SKM-1 treated with dmso at 0.1 percent for 144 hours (cell line): ENCODE results near the gene LRRC75B.
A peak's percentile ranks its signal among the peaks of the same experiment; 100 is the strongest.
"Not testable (repeated sequence)": the region's sequence is repeated elsewhere in the genome, so short reads cannot be mapped to it uniquely, and the experiment has no call there.

Experiments used
- DNase-seq: peaks from one replicate; lab custom pipeline; 2025; ENCODE audit not compliant: unreplicated experiment; lab: John Stamatoyannopoulos, UW

Gene LRRC75B

DNA sequence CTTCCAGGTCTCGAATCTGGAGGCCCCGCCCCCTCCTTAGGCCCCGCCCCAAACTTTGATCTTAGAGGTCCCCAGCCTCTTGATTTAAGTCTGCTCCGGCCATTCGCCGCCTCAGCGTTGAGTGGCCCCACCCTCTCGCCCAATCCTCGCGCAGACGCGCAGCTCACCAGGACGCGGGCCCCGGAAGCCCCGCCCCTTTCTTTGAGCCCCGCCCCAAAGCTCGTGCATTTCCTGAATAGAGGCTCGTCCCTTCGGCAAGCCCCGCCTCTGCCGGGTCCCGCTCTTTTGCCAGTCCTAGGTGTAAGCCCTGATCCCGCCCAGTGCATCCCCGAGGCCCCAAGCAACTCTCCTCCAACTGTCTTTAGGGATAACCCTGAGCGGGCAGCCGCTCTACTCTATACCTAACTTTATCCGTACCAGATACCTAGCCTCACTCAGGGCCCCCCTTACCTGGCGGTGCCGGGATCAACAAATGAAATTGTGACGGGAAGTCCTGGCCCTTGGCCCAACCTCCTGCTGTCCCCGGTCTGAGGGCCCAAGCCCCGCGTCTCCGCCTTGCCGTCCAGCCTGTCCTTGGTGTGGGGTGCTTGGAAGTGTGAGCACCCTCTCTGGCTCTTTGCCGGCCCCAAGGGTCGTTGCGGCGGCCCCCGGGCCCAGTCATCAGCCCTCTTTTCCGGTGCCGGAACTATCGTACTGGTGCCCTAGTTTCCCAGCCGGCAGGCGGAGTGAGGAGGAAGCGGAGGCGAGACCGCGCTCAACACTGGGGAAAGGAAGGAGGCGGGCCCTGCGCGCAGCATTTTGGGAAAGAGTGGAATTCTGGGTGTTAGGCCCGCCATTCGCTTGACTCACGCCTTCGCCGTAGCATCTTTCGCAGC is 37.5 kb downstream of the LRRC75B start, which contains the start of gene SNRPD3:
Gene SNRPD3, plus strand, starts transcription at position 835 of the 875 bp plus-strand sequence. CDS start 1,676 bp downstream, outside the sequence.
- DNase-seq: peak; percentile 96

DNA sequence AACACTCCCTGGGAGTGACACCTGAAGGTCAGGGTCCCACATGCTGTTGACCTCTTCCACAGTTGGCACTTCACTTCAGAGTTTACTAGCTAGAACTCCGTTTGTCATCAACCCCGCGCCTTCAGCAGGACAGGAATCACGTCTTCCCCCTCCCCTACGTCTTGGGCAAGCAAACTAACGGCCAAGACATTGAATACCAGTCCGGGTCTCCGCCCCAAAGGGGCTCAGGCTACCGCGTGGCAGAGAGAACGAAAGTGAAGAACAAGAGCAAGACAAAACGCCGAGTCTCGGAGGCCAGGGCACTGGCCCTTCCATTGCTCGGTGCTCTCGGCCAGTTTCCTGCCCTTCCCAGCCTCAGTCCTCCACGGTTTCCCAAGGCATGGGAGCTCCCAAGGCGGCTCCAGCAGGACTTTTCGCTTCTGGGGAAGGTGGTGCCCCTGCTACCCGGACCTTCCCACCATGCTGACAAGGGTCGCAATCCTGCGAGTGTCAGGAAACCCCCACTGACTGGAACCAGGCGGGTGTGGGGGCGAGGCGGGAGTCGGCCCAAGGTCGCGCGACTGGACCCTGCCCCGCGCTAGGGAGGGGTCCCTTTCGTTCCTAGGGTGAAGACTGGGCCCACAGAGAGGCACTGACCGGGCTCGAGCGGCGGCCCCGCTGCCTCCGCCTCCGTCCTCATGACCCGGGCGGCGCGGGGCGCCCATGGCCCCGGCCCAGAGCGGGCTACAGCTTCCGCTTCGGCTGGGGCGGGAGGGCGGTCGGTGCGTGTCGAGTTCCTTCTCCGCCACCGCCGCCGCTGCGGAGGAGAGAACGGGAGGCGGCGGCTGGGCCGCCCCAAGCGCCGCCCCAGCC is 38.3 kb downstream of the LRRC75B start, which contains the start of gene GUCD1:
Gene GUCD1, minus strand, starts transcription at position 826 of the 852 bp plus-strand sequence. Its CDS starts 147 bp downstream, at position 679.
- DNase-seq: no peak

DNA sequence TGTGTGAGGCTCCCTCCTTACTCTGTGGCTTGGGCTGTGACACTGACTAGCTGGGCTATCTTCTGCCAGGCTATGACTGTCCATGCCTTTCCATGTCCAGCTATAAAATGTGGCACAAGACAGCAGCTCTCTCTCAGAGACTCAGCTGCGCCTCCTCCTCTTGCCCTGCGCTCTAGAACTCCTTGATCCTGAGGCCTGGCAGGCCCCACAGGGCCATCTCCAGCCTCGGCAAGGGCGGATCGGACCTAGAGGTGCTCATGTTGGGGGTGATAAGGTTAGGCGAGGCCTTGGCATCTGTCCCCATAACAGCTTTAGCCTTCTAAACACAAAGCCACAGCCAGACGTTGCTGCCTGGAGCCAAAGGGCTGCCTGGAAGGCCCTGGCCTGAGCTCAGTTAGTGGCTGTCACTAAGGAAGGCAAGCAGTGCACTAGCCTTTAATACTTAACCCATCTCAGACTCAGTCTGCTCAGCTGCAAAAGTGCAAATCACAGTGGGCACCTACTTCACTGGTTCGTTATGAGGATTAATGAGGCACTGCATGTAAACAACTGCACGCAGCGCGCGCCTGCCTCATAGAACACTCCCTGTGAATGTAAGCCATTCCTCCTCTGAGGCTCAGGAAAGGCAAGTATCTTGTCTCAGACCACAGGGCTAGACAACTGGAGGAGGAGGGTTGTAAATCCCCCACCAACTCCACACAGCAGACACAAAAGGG is 39.1 kb downstream of the LRRC75B start:
- no peak for DNase-seq

DNA sequence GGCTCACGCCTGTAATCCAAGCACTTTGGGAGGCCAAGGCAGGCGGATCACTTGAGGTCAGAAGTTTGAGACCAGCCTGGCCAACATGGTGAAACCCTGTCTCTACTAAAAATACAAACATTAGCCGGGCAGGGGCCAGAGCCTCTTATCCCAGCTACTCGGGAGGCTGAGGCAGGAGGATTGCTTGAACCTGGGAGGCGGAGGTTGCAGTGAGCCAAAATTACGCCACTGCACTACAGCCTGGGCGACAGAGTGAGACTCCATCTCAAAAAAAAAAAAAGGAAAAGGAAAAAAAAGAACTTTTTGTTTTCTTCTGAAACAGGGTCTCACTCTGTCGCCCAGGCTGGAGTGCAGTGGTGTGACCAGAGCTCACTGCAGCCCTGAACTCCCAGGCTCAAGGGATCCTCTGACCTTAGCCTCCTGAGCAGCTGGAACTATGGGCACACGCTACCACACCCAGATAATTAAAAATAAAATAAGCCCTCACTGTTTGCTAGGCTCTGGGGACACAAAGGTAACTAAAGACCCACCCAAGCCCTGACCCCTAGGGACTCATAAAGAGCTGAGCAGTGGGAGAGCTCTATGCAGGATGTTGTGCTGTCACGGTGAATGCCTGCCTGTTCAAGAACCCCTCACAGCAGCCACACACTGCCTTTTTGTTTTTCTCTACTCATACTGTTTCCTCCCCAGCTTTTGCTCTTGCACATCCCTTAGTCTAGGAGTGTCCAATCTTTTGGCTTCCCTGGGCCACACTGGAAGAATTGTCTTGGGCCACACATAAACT is 40.2 kb downstream of the LRRC75B start:
- DNase-seq: not testable (repeated sequence)

DNA sequence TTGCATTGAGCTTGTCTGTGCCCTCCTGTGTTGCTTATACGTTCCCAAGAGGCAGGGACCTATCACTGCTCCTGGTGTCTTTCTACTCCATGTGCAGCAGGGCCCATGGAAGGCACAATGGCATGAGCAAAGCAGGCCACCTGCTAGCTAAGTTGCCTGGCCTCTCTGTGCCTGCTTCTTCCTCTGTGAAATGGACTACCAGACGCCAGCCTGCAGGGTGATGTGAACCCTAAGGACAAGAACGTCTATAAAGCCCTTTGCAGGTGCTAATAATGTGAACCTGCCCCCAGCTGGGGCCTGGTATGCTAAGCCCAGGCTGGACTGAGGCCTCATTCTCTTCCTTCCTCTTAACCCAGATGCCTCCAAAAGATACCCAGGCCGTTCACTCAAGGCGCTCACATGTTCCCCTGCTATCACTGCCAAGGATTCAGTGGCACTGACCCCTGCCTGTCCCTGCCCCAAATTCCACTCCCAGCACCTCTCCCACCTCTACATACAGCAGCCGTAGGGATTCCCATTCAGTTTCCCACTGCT is 41.9 kb downstream of the LRRC75B start:
- DNase-seq: no peak

DNA sequence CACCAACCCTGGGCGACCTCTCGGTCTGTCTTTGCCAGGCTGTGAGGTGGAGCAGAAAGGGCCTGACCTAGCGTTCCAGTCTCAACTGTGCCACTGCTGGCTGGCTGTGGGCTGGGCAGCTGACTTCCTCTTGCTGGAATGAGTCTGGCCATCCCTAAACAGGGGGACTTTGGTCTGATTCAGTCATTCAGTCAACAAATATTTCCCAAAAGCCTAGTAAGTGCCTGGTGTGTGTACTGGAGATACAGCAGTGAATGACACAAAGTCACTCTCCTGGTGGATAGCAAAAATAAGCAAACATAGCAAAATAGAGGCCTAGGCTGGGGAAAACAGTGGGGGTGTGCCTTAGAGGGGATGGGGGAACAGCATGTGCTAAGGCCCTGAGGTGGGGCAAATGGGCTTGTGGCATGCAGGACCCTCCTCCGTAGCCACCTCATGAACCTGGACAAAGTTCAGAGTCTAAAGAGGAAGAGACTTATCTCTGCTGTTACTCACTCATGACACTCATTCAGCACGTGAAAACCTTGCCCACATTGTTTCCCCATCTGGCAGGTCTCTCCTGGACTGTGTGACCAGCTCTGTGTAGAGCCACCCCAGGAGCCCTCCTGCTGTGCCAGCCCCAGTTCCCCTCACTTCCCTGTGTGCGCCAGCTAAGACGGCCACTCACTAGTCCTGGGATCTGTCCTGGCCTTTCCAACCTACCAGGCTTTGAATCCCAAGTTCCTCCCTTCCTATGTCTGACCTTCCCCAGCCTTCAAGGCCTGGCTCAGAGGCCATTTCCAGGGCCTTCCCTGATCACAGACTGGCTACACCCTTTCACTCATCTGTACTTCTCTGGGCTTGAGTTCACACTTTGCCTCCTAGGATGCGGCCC is 42.6 kb downstream of the LRRC75B start:
- DNase-seq: peak; percentile 50

DNA sequence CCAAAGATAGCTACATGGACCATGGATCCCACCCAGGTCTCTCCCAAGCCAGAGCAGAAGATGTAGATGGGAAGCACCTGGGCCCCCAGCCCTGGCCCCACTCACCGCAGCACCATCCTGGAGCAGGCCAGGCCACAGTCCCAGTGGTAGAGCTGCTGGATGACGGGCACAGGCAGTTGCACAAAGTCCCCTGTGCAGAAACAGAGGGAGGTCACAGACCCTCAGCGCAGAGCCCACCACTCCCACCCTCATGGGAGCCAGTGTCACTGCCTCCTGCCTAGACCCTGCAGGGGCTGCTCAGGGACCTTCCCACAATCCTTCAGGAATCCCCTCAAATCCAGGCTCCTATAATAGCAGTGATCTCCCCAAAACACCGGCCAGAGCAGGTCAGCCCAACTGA is 44.1 kb downstream of the LRRC75B start:
- DNase-seq: no peak

DNA sequence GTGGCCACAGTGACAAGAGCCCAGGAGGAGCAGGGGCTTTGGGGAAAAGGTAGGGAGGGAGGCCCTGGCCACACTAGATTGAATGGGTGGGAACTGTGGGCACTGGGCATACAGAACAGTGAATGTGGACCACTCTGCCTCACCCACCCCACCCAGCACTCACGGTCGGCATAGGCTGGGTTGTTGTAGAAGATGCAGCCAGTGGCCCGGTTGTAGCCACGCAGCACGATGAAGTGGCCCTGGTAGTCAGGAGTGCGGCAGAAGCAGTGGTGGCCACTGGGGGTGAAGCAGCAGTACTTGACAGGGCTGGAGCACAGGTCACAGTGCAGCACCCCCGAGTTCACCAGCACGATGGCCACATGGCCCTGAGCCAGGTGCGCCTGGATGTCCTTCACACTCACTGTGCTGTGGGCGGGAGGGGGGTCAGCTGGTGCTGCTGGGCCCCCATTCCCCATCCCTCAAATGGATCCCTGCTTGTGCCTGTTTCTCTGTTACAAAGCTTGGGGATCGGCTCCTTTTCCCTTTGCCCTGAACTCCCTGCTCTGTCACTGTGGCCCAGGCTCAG is 49.1 kb downstream of the LRRC75B start:
- no peak for DNase-seq

DNA sequence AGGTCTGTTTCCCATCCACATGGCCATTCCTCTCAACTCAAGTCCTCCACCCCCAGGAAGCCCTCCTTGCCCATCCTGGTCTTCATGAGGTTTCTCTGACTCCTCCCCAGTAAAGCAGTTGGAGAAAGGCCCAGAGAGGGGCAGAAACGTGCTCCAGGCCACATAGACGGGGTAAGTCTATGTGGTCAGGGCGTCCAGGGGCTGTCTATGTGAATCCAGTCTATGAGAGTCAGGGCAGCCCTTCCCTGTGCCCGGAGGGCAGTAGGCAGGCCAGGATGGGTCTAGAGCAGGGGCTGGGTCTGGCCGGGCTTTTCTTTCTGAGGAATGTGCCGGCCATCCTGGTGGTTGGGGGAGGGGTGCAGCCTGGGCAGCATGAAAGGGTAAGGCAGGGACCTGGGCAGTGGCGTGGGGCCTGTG is 49.7 kb downstream of the LRRC75B start:
- no peak for DNase-seq

DNA sequence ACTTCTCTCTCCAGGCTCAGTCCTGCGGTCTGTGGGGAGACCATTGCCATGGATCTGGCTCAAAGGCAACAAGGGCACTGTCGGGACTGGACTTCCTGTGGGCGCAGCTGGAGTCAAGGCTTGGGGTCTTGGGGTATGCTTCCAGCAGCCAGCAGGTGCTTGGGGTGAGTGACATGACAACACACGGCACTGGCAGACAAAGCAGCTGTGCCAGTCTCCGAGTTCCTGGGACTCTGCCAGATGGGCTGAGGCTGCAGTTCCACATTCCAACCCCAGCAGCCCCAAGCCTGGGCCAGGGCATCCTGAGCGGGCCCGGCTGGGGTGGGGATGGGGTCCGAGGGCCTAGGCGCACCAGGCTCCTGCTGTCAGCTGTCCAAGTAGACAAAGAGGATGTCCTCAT is 50.2 kb downstream of the LRRC75B start:
- no peak for DNase-seq

DNA sequence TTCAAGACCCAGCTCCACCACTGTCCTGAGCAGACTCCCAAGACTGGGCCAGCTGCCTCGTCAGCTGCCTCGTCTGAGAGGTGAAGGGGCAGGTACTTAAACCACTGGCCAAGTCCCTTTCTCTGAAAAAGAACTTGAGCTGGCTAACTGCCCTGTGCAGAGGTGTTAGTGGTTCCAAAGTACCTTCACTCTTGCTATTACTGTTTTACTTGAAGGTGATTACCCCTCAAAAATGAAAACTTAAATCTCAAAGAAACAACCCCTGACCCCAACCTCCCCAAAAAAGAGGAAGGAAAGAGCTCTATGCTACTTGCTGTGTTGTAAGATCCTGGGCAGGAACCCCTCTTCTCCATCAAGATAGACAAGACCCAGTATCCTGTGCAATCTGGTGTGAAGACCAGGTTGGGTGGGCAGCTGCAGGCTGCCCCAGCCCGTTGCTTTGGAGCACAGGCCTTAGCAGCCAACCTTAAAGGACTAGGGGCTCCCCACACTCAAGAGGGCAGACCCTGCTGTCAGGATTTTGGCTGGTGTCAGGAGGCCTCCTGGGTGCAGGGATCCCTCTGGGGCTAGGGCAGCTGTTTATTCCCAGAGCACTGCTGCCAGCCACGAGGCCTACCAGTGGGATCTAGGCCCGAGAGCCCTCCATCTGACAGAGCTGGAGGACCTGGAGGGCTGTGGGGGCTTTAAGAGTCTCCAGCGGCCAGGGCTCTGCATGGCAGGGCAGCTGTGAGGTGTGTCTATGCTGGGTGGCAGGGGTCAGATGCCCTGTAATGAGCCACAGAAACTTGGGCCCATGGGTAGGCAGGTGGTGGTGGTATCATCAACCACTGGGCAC is 51.0 kb downstream of the LRRC75B start:
- DNase-seq: peak; percentile 43

DNA sequence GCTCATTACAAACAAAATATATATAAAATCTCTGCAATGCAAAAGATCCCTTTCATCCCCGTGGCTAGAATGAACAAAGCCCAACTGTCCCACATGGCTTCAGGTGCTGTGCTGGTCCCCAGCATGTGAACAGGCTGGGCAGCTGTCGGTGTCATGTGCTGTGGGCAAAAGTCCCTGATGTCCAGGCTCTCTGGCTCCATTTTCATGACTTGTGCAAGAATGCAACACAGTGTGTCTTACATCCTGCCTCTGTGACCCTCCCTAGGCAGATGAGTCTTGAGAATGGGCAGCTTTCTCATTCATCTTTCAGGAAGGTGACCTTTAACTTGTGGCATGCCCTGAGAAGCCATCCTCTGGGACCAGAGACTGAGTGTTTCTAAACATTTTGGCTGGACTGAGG is 52.4 kb downstream of the LRRC75B start:
- no peak for DNase-seq

DNA sequence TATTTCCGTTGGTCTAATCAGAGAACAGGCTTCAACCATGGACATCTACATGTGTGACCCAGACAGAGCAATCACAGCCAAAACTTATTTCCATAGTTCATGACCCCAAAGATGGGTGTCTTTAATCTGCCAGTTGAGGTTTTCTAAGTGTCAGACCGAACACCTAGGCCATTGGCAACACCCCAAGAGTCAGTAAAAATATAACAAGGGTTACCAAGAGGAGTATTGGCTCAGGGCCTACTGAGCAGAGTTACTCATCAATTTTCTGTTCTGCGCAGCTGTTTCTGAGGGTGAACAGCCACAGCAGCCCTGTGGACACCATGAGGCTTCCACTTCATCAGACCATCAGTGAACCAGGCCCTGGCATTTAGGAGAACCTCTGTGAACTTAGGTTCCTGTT is 56.8 kb downstream of the LRRC75B start:
- DNase-seq: no peak
